ENCODE results near the gene PCDHGA1. TPM values are rescaled to one million over a fixed set of nuclear protein-coding genes. Genes with fewer than 3 reads are reported as not detected.

PCDHGA1 gene
- polyA plus RNA-seq, 2 of the 4 experiments (the other 2 are of a cell fraction) = 0.32 to 0.71 TPM

DNA sequence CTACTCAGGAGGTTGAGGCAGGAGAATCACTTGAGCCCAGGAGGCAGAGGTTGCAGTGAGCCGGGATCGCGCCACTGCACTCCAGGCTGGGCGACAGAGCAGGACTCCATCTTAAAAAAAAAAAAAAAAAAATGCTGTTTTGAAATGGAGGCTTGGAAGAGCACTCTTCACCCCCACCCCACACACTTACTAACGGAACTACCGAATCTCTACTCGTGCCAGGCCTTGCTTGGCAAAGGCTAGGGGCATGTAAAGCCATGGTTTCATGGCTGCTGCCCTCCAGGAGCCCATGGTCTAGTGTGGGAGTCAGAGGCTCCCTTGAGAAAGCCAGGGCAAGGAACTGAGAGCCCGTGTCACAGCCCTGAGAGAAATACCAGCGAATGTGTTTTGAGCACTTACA is 179.8 kb downstream of the PCDHGA1 start:
- H3K4me1 ChIP-seq = no peaks in the 10 kb centered on the region
- no peak for DNase-seq (ENCODE audit: low read depth in 1 of 2, low spot score in 1 of 2)
- ChIA-PET POLR2A (no interaction called here), CTCF (interaction anchor here (0.9 to 15.1 kb wide), 7 partner anchors 9 to 324 kb away, joined by 3 to 163 read pairs (median 3); partner anchors contain the start of gene PCDHGB5)
- no peak overlapping the region for H3K4me2 ChIP-seq
- no peaks in the 10 kb centered on the region for H3K9me3 ChIP-seq
- H3K4me3 ChIP-seq = no peak overlapping the region
- H3K27ac ChIP-seq = no peak overlapping the region
- WGBS (ENCODE audit: missing lambda C conversion rate) = 88% methylated on average over 9 of the region's 9 CpGs
- ATAC-seq = no peak
- no peak for TF ChIP-seq CHD4 (IDR thresholded peaks at IDR 0.05; ENCODE audit: borderline replicate concordance)
- TF ChIP-seq CBX8 (IDR thresholded peaks at IDR 0.05) = no peak
- TF ChIP-seq, protein P1, sequence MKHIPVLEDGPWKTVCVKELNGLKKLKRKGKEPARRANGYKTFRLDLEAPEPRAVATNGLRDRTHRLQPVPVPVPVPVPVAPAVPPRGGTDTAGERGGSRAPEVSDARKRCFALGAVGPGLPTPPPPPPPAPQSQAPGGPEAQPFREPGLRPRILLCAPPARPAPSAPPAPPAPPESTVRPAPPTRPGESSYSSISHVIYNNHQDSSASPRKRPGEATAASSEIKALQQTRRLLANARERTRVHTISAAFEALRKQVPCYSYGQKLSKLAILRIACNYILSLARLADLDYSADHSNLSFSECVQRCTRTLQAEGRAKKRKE (CRISPR knock-in tag; IDR thresholded peaks at IDR 0.05; ENCODE audit: low read depth) = no peak
- no peak for TF ChIP-seq GATA3 (IDR thresholded peaks at IDR 0.05; ENCODE audit: borderline replicate concordance)
- no peak for TF ChIP-seq HEYL (CRISPR knock-in tag; IDR thresholded peaks at IDR 0.05)
- no peak for TF ChIP-seq TFCP2L1 (CRISPR knock-in tag; IDR thresholded peaks at IDR 0.05)
- no peak for TF ChIP-seq CBX2 (IDR thresholded peaks at IDR 0.05; ENCODE audit: borderline replicate concordance, low read depth)
- TF ChIP-seq JUN (IDR thresholded peaks at IDR 0.05) = no peak
- TF ChIP-seq HOXB5 (CRISPR knock-in tag; IDR thresholded peaks at IDR 0.05) = no peak
- TF ChIP-seq HOXB13 (CRISPR knock-in tag; IDR thresholded peaks at IDR 0.05; ENCODE audit: low read depth) = no peak
- TF ChIP-seq, protein P2, sequence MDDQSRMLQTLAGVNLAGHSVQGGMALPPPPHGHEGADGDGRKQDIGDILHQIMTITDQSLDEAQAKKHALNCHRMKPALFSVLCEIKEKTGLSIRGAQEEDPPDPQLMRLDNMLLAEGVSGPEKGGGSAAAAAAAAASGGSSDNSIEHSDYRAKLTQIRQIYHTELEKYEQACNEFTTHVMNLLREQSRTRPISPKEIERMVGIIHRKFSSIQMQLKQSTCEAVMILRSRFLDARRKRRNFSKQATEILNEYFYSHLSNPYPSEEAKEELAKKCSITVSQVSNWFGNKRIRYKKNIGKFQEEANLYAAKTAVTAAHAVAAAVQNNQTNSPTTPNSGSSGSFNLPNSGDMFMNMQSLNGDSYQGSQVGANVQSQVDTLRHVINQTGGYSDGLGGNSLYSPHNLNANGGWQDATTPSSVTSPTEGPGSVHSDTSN (IDR thresholded peaks at IDR 0.05) = no peak
- FAIRE-seq = no peak

DNA sequence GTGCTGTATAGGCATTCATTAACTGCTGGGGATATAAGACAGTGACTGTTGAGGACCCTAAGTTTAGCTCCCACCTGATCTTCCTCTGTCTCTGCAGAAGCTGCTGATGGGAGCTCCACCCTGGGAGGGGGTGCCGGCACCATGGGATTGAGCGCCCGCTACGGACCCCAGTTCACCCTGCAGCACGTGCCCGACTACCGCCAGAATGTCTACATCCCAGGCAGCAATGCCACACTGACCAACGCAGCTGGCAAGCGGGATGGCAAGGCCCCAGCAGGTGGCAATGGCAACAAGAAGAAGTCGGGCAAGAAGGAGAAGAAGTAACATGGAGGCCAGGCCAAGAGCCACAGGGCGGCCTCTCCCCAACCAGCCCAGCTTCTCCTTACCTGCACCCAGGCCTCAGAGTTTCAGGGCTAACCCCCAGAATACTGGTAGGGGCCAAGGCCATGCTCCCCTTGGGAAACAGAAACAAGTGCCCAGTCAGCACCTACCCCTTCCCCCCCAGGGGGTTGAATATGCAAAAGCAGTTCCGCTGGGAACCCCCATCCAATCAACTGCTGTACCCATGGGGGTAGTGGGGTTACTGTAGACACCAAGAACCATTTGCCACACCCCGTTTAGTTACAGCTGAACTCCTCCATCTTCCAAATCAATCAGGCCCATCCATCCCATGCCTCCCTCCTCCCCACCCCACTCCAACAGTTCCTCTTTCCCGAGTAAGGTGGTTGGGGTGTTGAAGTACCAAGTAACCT is 180.7 kb downstream of the PCDHGA1 start:
- Histone ChIP-seq H3K4me3 (no peak overlapping the region), H3K4me1 (no peaks in the 10 kb centered on the region), H3K9me3 (no peaks in the 10 kb centered on the region), H3K27ac (no peak overlapping the region), H3K4me2 (no peak overlapping the region)
- no peak for TF ChIP-seq KDM5A (IDR thresholded peaks at IDR 0.05)
- no peak for TF ChIP-seq GATA3 (IDR thresholded peaks at IDR 0.05; ENCODE audit: borderline replicate concordance)
- TF ChIP-seq, protein P3, sequence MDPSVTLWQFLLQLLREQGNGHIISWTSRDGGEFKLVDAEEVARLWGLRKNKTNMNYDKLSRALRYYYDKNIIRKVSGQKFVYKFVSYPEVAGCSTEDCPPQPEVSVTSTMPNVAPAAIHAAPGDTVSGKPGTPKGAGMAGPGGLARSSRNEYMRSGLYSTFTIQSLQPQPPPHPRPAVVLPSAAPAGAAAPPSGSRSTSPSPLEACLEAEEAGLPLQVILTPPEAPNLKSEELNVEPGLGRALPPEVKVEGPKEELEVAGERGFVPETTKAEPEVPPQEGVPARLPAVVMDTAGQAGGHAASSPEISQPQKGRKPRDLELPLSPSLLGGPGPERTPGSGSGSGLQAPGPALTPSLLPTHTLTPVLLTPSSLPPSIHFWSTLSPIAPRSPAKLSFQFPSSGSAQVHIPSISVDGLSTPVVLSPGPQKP (IDR thresholded peaks at IDR 0.05; ENCODE audit: low read depth, low read length) = no peak
- no peak for TF ChIP-seq MAFK (IDR thresholded peaks at IDR 0.05; ENCODE audit: partially characterized antibody)
- TF ChIP-seq JUNB (IDR thresholded peaks at IDR 0.05) = no peak
- TF ChIP-seq FOXS1 (CRISPR knock-in tag; IDR thresholded peaks at IDR 0.05) = no peak
- WGBS (ENCODE audit: missing lambda C conversion rate) = 96% methylated on average over 14 of the region's 14 CpGs
- no peak for ATAC-seq
- DNase-seq (ENCODE audit: low read depth in 1 of 2, low spot score in 1 of 2) = no peak
- CTCF ChIA-PET = interaction anchor here (0.8 to 15.1 kb wide), 6 partner anchors 13 to 325 kb away, joined by 3 to 163 read pairs (median 4); partner anchors contain the start of genes PCDHGA2 and PCDHGC3
- FAIRE-seq = no peak
- POLR2A ChIA-PET = no interaction called here

DNA sequence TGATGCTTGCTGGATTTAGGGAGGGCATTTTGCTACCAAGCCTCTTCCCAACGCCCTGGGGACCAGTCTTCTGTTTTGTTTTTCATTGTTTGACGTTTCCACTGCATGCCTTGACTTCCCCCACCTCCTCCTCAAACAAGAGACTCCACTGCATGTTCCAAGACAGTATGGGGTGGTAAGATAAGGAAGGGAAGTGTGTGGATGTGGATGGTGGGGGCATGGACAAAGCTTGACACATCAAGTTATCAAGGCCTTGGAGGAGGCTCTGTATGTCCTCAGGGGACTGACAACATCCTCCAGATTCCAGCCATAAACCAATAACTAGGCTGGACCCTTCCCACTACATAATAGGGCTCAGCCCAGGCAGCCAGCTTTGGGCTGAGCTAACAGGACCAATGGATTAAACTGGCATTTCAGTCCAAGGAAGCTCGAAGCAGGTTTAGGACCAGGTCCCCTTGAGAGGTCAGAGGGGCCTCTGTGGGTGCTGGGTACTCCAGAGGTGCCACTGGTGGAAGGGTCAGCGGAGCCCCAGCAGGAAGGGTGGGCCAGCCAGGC is 181.5 kb downstream of the PCDHGA1 start:
- 53% methylated on average over 3 of the region's 4 CpGs for WGBS (ENCODE audit: missing lambda C conversion rate)
- ATAC-seq = peak in 1 of 2 experiments; percentile 13; a peak in 2 of 6 replicates
- TF ChIP-seq HDAC2 (IDR thresholded peaks at IDR 0.05) (no peak), NR3C1 (IDR thresholded peaks at IDR 0.05) (no peak), TFCP2L1 (CRISPR knock-in tag; IDR thresholded peaks at IDR 0.05) (no peak), MAZ (IDR thresholded peaks at IDR 0.05; ENCODE audit: borderline replicate concordance, low read depth, low read length) (no peak), RNF2 (IDR thresholded peaks at IDR 0.05; ENCODE audit: borderline replicate concordance, low read depth) (no peak), NPAS2 (CRISPR knock-in tag; IDR thresholded peaks at IDR 0.05; ENCODE audit: borderline replicate concordance) (no peak), CBX2 (IDR thresholded peaks at IDR 0.05; ENCODE audit: borderline replicate concordance, low read depth) (no peak)
- TF ChIP-seq, protein P4, sequence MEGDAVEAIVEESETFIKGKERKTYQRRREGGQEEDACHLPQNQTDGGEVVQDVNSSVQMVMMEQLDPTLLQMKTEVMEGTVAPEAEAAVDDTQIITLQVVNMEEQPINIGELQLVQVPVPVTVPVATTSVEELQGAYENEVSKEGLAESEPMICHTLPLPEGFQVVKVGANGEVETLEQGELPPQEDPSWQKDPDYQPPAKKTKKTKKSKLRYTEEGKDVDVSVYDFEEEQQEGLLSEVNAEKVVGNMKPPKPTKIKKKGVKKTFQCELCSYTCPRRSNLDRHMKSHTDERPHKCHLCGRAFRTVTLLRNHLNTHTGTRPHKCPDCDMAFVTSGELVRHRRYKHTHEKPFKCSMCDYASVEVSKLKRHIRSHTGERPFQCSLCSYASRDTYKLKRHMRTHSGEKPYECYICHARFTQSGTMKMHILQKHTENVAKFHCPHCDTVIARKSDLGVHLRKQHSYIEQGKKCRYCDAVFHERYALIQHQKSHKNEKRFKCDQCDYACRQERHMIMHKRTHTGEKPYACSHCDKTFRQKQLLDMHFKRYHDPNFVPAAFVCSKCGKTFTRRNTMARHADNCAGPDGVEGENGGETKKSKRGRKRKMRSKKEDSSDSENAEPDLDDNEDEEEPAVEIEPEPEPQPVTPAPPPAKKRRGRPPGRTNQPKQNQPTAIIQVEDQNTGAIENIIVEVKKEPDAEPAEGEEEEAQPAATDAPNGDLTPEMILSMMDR (IDR thresholded peaks at IDR 0.05) = no peak
- no peak for FAIRE-seq
- CTCF ChIA-PET = interaction anchor here (0.9 to 15.1 kb wide), 8 partner anchors 8 to 173 kb away, joined by 4 to 163 read pairs (median 6); partner anchors contain the start of genes PCDHGA10, PCDHGA2 and PCDHGA7
- no peak overlapping the region for H3K4me3 ChIP-seq
- no peak for DNase-seq (ENCODE audit: low read depth in 1 of 2, low spot score in 1 of 2)
- H3K4me1 ChIP-seq = no peaks in the 10 kb centered on the region
- POLR2A ChIA-PET = no interaction called here
- H3K9me3 ChIP-seq = no peaks in the 10 kb centered on the region
- no peak overlapping the region for H3K27ac ChIP-seq
- no peak overlapping the region for H3K4me2 ChIP-seq
